ENCODE measurements around the gene FGF7.

Gene FGF7

GRCh38 chr15:49423901-49424550 is 984 bp downstream of the FGF7 start:
- no peak overlapping the region for H3K4me3 Mint-ChIP-seq
- H3K9me3 Mint-ChIP-seq: no peaks in the 10 kb centered on the region
- no peak overlapping the region for H3K27ac Mint-ChIP-seq
- no peak for DNase-seq (ENCODE audit: low spot score)
- peaks cover 12% of the 10 kb centered on the region for H3K27me3 Mint-ChIP-seq (ENCODE audit: low read depth)
- peaks cover 4% of the 10 kb centered on the region for H3K4me1 Mint-ChIP-seq (ENCODE audit: low read depth)
- no peaks in the 10 kb centered on the region for H3K36me3 Mint-ChIP-seq (ENCODE audit: low read depth)

- Mint-ChIP-seq H3K27ac (no peak overlapping the region), H3K27me3 (ENCODE audit: low read depth) (peaks cover 13% of the 10 kb centered on the region)
- DNase-seq (ENCODE audit: low spot score): no peak
Measured at GRCh38 chr15:49424954-49425353, 1.9 kb downstream of the FGF7 start.

GRCh38 chr15:49427372-49427771 is 4.3 kb downstream of the FGF7 start:
- no peaks in the 10 kb centered on the region for H3K36me3 Mint-ChIP-seq (ENCODE audit: low read depth)
- peaks cover 25% of the 10 kb centered on the region for H3K27me3 Mint-ChIP-seq (ENCODE audit: low read depth)

More at GRCh38 chr15:49424954-49425353, 1.9 kb downstream of the FGF7 start:
- Mint-ChIP-seq H3K4me1 (ENCODE audit: low read depth) (peaks cover 4% of the 10 kb centered on the region), H3K36me3 (ENCODE audit: low read depth) (no peaks in the 10 kb centered on the region), H3K4me3 (no peak overlapping the region), H3K9me3 (no peaks in the 10 kb centered on the region)

GRCh38 chr15:49428409-49429095 is 5.5 kb downstream of the FGF7 start:
- no peak overlapping the region for H3K27ac Mint-ChIP-seq
- DNase-seq (ENCODE audit: low spot score): no peak
- H3K27me3 Mint-ChIP-seq (ENCODE audit: low read depth): peaks cover 25% of the 10 kb centered on the region
- no peaks in the 10 kb centered on the region for H3K9me3 Mint-ChIP-seq
- H3K4me3 Mint-ChIP-seq: no peak overlapping the region
- no peaks in the 10 kb centered on the region for H3K4me1 Mint-ChIP-seq (ENCODE audit: low read depth)
- no peaks in the 10 kb centered on the region for H3K36me3 Mint-ChIP-seq (ENCODE audit: low read depth)

More at GRCh38 chr15:49427372-49427771, 4.3 kb downstream of the FGF7 start:
- Mint-ChIP-seq H3K27ac (no peak overlapping the region), H3K4me3 (no peak overlapping the region), H3K4me1 (ENCODE audit: low read depth) (no peaks in the 10 kb centered on the region), H3K9me3 (no peaks in the 10 kb centered on the region)
- no peak for DNase-seq (ENCODE audit: low spot score)

GRCh38 chr15:49430046-49430445 is 7.0 kb downstream of the FGF7 start:
- Mint-ChIP-seq H3K9me3 (no peaks in the 10 kb centered on the region), H3K4me1 (ENCODE audit: low read depth) (no peaks in the 10 kb centered on the region), H3K27me3 (ENCODE audit: low read depth) (peaks cover 32% of the 10 kb centered on the region), H3K36me3 (ENCODE audit: low read depth) (no peaks in the 10 kb centered on the region), H3K4me3 (no peak overlapping the region), H3K27ac (no peak overlapping the region)
- DNase-seq (ENCODE audit: low spot score): no peak

GRCh38 chr15:49435174-49435573 is 12.1 kb downstream of the FGF7 start:
- no peaks in the 10 kb centered on the region for H3K36me3 Mint-ChIP-seq (ENCODE audit: low read depth)
- H3K4me3 Mint-ChIP-seq: no peak overlapping the region
- peaks cover 23% of the 10 kb centered on the region for H3K27me3 Mint-ChIP-seq (ENCODE audit: low read depth)
- no peaks in the 10 kb centered on the region for H3K9me3 Mint-ChIP-seq
- no peak overlapping the region for H3K27ac Mint-ChIP-seq
- H3K4me1 Mint-ChIP-seq (ENCODE audit: low read depth): no peaks in the 10 kb centered on the region
- DNase-seq (ENCODE audit: low spot score): no peak

- Mint-ChIP-seq H3K4me1 (ENCODE audit: low read depth) (no peaks in the 10 kb centered on the region), H3K9me3 (no peaks in the 10 kb centered on the region), H3K27ac (no peak overlapping the region), H3K36me3 (ENCODE audit: low read depth) (no peaks in the 10 kb centered on the region), H3K27me3 (ENCODE audit: low read depth) (peaks cover 13% of the 10 kb centered on the region), H3K4me3 (no peak overlapping the region)
- DNase-seq (ENCODE audit: low spot score): no peak
Measured at GRCh38 chr15:49436751-49437150, 13.7 kb downstream of the FGF7 start.

- Mint-ChIP-seq H3K4me3 (no peak overlapping the region), H3K4me1 (ENCODE audit: low read depth) (no peaks in the 10 kb centered on the region), H3K27me3 (ENCODE audit: low read depth) (peaks cover 12% of the 10 kb centered on the region), H3K27ac (no peak overlapping the region), H3K36me3 (ENCODE audit: low read depth) (no peaks in the 10 kb centered on the region), H3K9me3 (no peaks in the 10 kb centered on the region)
- DNase-seq (ENCODE audit: low spot score): no peak
Measured at GRCh38 chr15:49438962-49439631, 16.1 kb downstream of the FGF7 start.

GRCh38 chr15:49439678-49440395 is 16.8 kb downstream of the FGF7 start:
- Mint-ChIP-seq H3K4me1 (ENCODE audit: low read depth) (no peaks in the 10 kb centered on the region), H3K4me3 (no peak overlapping the region), H3K9me3 (no peaks in the 10 kb centered on the region), H3K27me3 (ENCODE audit: low read depth) (peaks cover 9% of the 10 kb centered on the region), H3K36me3 (ENCODE audit: low read depth) (no peaks in the 10 kb centered on the region), H3K27ac (no peak overlapping the region)
- no peak for DNase-seq (ENCODE audit: low spot score)

- DNase-seq (ENCODE audit: low spot score): no peak
- no peaks in the 10 kb centered on the region for H3K4me1 Mint-ChIP-seq (ENCODE audit: low read depth)
- no peak overlapping the region for H3K27ac Mint-ChIP-seq
- no peaks in the 10 kb centered on the region for H3K36me3 Mint-ChIP-seq (ENCODE audit: low read depth)
- H3K9me3 Mint-ChIP-seq: no peaks in the 10 kb centered on the region
- H3K27me3 Mint-ChIP-seq (ENCODE audit: low read depth): peaks cover 8% of the 10 kb centered on the region
- H3K4me3 Mint-ChIP-seq: no peak overlapping the region
Measured at GRCh38 chr15:49441356-49441755, 18.3 kb downstream of the FGF7 start.

- no peak for DNase-seq (ENCODE audit: low spot score)
- no peak overlapping the region for H3K4me3 Mint-ChIP-seq
- no peak overlapping the region for H3K27ac Mint-ChIP-seq
- H3K9me3 Mint-ChIP-seq: no peaks in the 10 kb centered on the region
- H3K36me3 Mint-ChIP-seq (ENCODE audit: low read depth): no peaks in the 10 kb centered on the region
- no peaks in the 10 kb centered on the region for H3K4me1 Mint-ChIP-seq (ENCODE audit: low read depth)
- peaks cover 12% of the 10 kb centered on the region for H3K27me3 Mint-ChIP-seq (ENCODE audit: low read depth)
Measured at GRCh38 chr15:49441816-49442215, 18.8 kb downstream of the FGF7 start.

GRCh38 chr15:49452595-49452994 is 29.6 kb downstream of the FGF7 start:
- Mint-ChIP-seq H3K36me3 (ENCODE audit: low read depth) (no peaks in the 10 kb centered on the region), H3K27me3 (ENCODE audit: low read depth) (peaks cover 22% of the 10 kb centered on the region), H3K9me3 (no peaks in the 10 kb centered on the region), H3K27ac (no peak overlapping the region), H3K4me1 (ENCODE audit: low read depth) (no peaks in the 10 kb centered on the region), H3K4me3 (no peak overlapping the region)
- no peak for DNase-seq (ENCODE audit: low spot score)

- Mint-ChIP-seq H3K36me3 (ENCODE audit: low read depth) (no peaks in the 10 kb centered on the region), H3K4me3 (no peak overlapping the region), H3K27me3 (ENCODE audit: low read depth) (peaks cover 13% of the 10 kb centered on the region), H3K4me1 (ENCODE audit: low read depth) (no peaks in the 10 kb centered on the region), H3K27ac (no peak overlapping the region), H3K9me3 (no peaks in the 10 kb centered on the region)
- DNase-seq (ENCODE audit: low spot score): no peak
Measured at GRCh38 chr15:49456166-49456565, 33.1 kb downstream of the FGF7 start.

GRCh38 chr15:49458145-49458544 is 35.1 kb downstream of the FGF7 start:
- Mint-ChIP-seq H3K27ac (no peak overlapping the region), H3K9me3 (no peaks in the 10 kb centered on the region), H3K36me3 (ENCODE audit: low read depth) (no peaks in the 10 kb centered on the region), H3K27me3 (ENCODE audit: low read depth) (peaks cover 13% of the 10 kb centered on the region), H3K4me1 (ENCODE audit: low read depth) (no peaks in the 10 kb centered on the region), H3K4me3 (no peak overlapping the region)
- no peak for DNase-seq (ENCODE audit: low spot score)
